ENCODE measurements around the gene RAB27A.
A peak's percentile ranks its signal among the peaks of the same experiment; 100 is the strongest.

RAB27A gene

GRCh38 chr15:55289746-55290527 is at the start of gene RAB27A:
TSS of gene RAB27A (minus strand) at chr15:55289813. CDS start at chr15:55234934, 54,879 bp downstream.
- ChIA-PET POLR2A (ENCODE audit: low non-redundant PET) (no interaction called here), CTCF (interaction anchor here (1.0 to 1.7 kb wide), 2 partner anchors 71 to 1327 kb away, joined by 3 to 7 read pairs; no protein-coding TSS in a partner anchor)
- DNase-seq (ENCODE audit: low spot score) = peak; percentile 86
- no peak for TF ChIP-seq CTCF (conservative IDR thresholded peaks at IDR 0.05; ENCODE audit: low read depth)
- peak within 1 kb of the TSS; percentile 87 for H3K27ac ChIP-seq

- ChIA-PET POLR2A (ENCODE audit: low non-redundant PET) (no interaction called here), CTCF (no interaction called here)
- no peak overlapping the region for H3K27ac ChIP-seq
- no peak for TF ChIP-seq CTCF (conservative IDR thresholded peaks at IDR 0.05; ENCODE audit: low read depth)
- no peak for DNase-seq (ENCODE audit: low spot score)
Observed at GRCh38 chr15:55337160-55337559, 47.5 kb upstream of the RAB27A start.

- ChIA-PET CTCF (no interaction called here), POLR2A (ENCODE audit: low non-redundant PET) (no interaction called here)
- TF ChIP-seq CTCF (conservative IDR thresholded peaks at IDR 0.05; ENCODE audit: low read depth) = no peak
- H3K27ac ChIP-seq = no peak overlapping the region
- no peak for DNase-seq (ENCODE audit: low spot score)
Observed at GRCh38 chr15:55334997-55335396, 45.4 kb upstream of the RAB27A start.

DNA sequence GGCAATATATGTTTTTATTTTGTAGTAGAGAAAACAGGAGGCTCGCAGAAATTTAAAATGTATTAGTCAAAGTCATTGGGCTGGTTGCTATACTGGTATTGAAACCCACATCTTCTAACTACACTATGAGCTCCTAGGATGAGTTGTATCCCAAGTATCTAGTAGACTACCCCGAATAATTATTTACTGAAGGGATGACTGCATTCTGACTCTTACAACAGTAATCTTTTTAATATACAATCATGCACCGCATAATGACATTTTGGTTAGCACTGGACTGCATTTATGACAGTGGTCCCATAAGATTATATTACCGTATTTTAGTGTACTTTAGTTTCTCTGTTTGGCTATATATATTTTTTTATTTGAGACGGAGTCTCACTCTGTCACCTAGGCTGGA is 44.8 kb upstream of the RAB27A start:
- CTCF ChIA-PET = interaction anchor here (0.7 kb wide), 1 partner anchor 68 kb away, joined by 3 read pairs; no protein-coding TSS in a partner anchor
- POLR2A ChIA-PET (ENCODE audit: low non-redundant PET) = no interaction called here
- no peak for TF ChIP-seq CTCF (conservative IDR thresholded peaks at IDR 0.05; ENCODE audit: low read depth)

GRCh38 chr15:55327387-55327786 is 37.8 kb upstream of the RAB27A start:
- TF ChIP-seq CTCF (conservative IDR thresholded peaks at IDR 0.05; ENCODE audit: low read depth) = no peak
- H3K27ac ChIP-seq = no peak overlapping the region
- POLR2A ChIA-PET (ENCODE audit: low non-redundant PET) = no interaction called here

More for the DNA sequence above, 44.8 kb upstream of the RAB27A start:
- DNase-seq (ENCODE audit: low spot score) = no peak
- H3K27ac ChIP-seq = no peak overlapping the region

DNA sequence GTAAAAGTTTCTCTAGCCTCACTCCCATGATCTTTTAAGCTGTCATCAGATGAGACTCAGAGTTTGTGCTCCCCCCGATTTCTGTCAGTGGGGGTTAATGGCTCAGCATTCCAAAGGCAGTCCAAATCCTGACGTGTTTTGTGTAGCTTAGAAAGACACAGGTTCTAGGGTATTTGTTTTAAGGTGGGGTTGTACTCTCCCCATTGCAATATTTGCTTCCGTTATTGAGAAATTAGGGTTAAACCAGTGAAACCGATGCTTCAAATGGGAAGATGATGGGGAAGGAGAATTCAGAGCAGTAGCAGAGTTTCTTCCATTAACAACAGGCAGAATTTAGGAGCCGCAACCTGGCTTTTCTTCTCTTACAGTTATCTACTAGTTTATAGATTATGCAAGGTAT is 32.9 kb upstream of the RAB27A start:
- no peak for TF ChIP-seq CTCF (conservative IDR thresholded peaks at IDR 0.05; ENCODE audit: low read depth)
- CTCF ChIA-PET = interaction anchor here (0.6 kb wide), 1 partner anchor 115 kb away, joined by 3 read pairs; no protein-coding TSS in a partner anchor
- no peak overlapping the region for H3K27ac ChIP-seq
- DNase-seq (ENCODE audit: low spot score) = no peak
- POLR2A ChIA-PET (ENCODE audit: low non-redundant PET) = no interaction called here

More at GRCh38 chr15:55327387-55327786, 37.8 kb upstream of the RAB27A start:
- CTCF ChIA-PET = no interaction called here
- no peak for DNase-seq (ENCODE audit: low spot score)

Measured in RWPE1 (cell line).